ENCODE measurements around the gene SND1.

DNA sequence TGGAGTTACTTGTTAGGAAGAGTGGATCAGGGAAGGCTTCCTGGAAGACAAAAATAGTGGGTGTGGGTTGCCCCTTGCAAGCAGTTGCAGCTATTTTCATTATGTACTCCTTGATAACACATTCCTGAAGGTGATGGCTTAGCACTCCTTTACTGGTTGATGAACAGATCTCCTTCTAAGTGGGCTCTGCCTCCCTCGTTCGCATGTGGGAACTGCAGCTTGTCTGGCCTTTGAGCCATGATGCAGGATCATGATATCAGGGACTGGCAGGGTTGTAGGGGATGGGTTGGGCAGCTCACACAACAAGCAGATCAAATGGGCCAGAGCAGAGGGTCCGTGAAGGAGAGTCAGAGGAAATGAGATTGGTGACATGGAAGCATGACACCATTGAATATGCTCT lies 408.0 kb downstream of the SND1 start:
- TF ChIP-seq POLR2A (IDR thresholded peaks at IDR 0.05), result no peak
- TF ChIP-seq, protein P1, sequence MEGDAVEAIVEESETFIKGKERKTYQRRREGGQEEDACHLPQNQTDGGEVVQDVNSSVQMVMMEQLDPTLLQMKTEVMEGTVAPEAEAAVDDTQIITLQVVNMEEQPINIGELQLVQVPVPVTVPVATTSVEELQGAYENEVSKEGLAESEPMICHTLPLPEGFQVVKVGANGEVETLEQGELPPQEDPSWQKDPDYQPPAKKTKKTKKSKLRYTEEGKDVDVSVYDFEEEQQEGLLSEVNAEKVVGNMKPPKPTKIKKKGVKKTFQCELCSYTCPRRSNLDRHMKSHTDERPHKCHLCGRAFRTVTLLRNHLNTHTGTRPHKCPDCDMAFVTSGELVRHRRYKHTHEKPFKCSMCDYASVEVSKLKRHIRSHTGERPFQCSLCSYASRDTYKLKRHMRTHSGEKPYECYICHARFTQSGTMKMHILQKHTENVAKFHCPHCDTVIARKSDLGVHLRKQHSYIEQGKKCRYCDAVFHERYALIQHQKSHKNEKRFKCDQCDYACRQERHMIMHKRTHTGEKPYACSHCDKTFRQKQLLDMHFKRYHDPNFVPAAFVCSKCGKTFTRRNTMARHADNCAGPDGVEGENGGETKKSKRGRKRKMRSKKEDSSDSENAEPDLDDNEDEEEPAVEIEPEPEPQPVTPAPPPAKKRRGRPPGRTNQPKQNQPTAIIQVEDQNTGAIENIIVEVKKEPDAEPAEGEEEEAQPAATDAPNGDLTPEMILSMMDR (IDR thresholded peaks at IDR 0.05), result no peak

All from right lobe of liver (tissue), 4 donors.